Stimulated activated CD4-positive, alpha-beta T cell treated with anti-CD3 and anti-CD28 coated beads, Interleukin-2, amount 100 ng/mL, for 24 hours (primary cell): Measurements from ENCODE around the gene JPT2.

Source experiments
- DNase-seq, 2 donors: peaks; one replicate each; pipeline ENCODE4 v3.0.0-alpha.2; 2020

The JPT2 gene

GRCh38 chr16:1740781-1741490, 62.9 kb downstream of the JPT2 start:
- DNase-seq = no peak

- no peak for DNase-seq
Observed at GRCh38 chr16:1741553-1742165, 63.6 kb downstream of the JPT2 start.

- no peak for DNase-seq
Observed at GRCh38 chr16:1743376-1744337, 65.6 kb downstream of the JPT2 start.

- DNase-seq = no peak
Observed at GRCh38 chr16:1744338-1744840, 66.3 kb downstream of the JPT2 start.

- DNase-seq = no peak
Observed at GRCh38 chr16:1745181-1745899, 67.3 kb downstream of the JPT2 start.

GRCh38 chr16:1745900-1746692, 68.0 kb downstream of the JPT2 start:
- no peak for DNase-seq

- DNase-seq = no peak
Observed at GRCh38 chr16:1746693-1747195, 68.7 kb downstream of the JPT2 start.

GRCh38 chr16:1747934-1748333, 69.9 kb downstream of the JPT2 start:
- DNase-seq = no peak

- DNase-seq = no peak
Observed at GRCh38 chr16:1749152-1750117, 71.4 kb downstream of the JPT2 start.
